ENCODE results near the gene NR0B2.
A peak's percentile ranks its signal among the peaks of the same experiment; 100 is the strongest.
"Not testable (repeated sequence)": the region's sequence is repeated elsewhere in the genome, so short reads cannot be mapped to it uniquely, and the experiment has no call there.

The NR0B2 gene

GRCh38 chr1:26888231-26888630 is 25.5 kb downstream of the NR0B2 start:
- no peak for TF ChIP-seq CTCF (IDR thresholded peaks at IDR 0.05; ENCODE audit: low read depth, low read length, poor library complexity, severe bottlenecking)
- TF ChIP-seq EZH2phosphoT487 (IDR thresholded peaks at IDR 0.05; ENCODE audit: borderline replicate concordance, low read length) = no peak
- peaks cover 75% of the 10 kb centered on the region for H3K36me3 ChIP-seq (ENCODE audit: control insufficient read depth, low read length)
- peak overlapping the region; percentile 86 for H3K4me2 ChIP-seq (ENCODE audit: low read length)

GRCh38 chr1:26887125-26887524 is 26.6 kb downstream of the NR0B2 start:
- peaks cover 26% of the 10 kb centered on the region for H3K79me2 ChIP-seq (ENCODE audit: control insufficient read depth, low read length)
- TF ChIP-seq CTCF (IDR thresholded peaks at IDR 0.05; ENCODE audit: low read depth, low read length, poor library complexity, severe bottlenecking) = peak; percentile 44
- TF ChIP-seq EZH2phosphoT487 (IDR thresholded peaks at IDR 0.05; ENCODE audit: borderline replicate concordance, low read length) = no peak
- H3K27me3 ChIP-seq (ENCODE audit: control insufficient read depth, low read length) = no peaks in the 10 kb centered on the region
- H3K9me2 ChIP-seq (replicated peaks; ENCODE audit: control insufficient read depth, low read length) = no peaks in the 10 kb centered on the region
- peaks cover 15% of the 10 kb centered on the region for H3F3A ChIP-seq (ENCODE audit: control insufficient read depth, insufficient read depth)
- no peak overlapping the region for H3K4me3 ChIP-seq (ENCODE audit: low read length)
- peaks cover 74% of the 10 kb centered on the region for H3K36me3 ChIP-seq (ENCODE audit: control insufficient read depth, low read length)
- H4K20me1 ChIP-seq (ENCODE audit: control insufficient read depth, insufficient read depth, low read depth, low read length) = 0 out of 2 replicates have a peak, but pooled peaks cover 9% of the 10 kb centered on the region
- H3K4me1 ChIP-seq (ENCODE audit: control insufficient read depth, low read length) = peaks cover 21% of the 10 kb centered on the region
- no peaks in the 10 kb centered on the region for H3K9me3 ChIP-seq (ENCODE audit: control insufficient read depth, insufficient read depth, low read length)
- H3K4me2 ChIP-seq (ENCODE audit: low read length) = no peak overlapping the region
- no peak overlapping the region for H3K27ac ChIP-seq (ENCODE audit: low read depth, low read length)

More at GRCh38 chr1:26888231-26888630, 25.5 kb downstream of the NR0B2 start:
- Histone ChIP-seq H3K4me1 (ENCODE audit: control insufficient read depth, low read length) (peaks cover 21% of the 10 kb centered on the region), H3K9me3 (ENCODE audit: control insufficient read depth, insufficient read depth, low read length) (no peaks in the 10 kb centered on the region), H4K20me1 (ENCODE audit: control insufficient read depth, insufficient read depth, low read depth, low read length) (0 out of 2 replicates have a peak, but pooled peaks cover 9% of the 10 kb centered on the region), H3K79me2 (ENCODE audit: control insufficient read depth, low read length) (peaks cover 26% of the 10 kb centered on the region), H3K4me3 (ENCODE audit: low read length) (peak overlapping the region; percentile 93; the same call in 1 of the 2 replicates), H3K9me2 (replicated peaks; ENCODE audit: control insufficient read depth, low read length) (no peaks in the 10 kb centered on the region), H3F3A (ENCODE audit: control insufficient read depth, insufficient read depth) (peaks cover 15% of the 10 kb centered on the region), H3K27ac (ENCODE audit: low read depth, low read length) (no peak overlapping the region), H3K27me3 (ENCODE audit: control insufficient read depth, low read length) (no peaks in the 10 kb centered on the region)

- H3K9me2 ChIP-seq (replicated peaks; ENCODE audit: control insufficient read depth, low read length) = no peaks in the 10 kb centered on the region
- H3K27me3 ChIP-seq (ENCODE audit: control insufficient read depth, low read length) = no peaks in the 10 kb centered on the region
- H3F3A ChIP-seq (ENCODE audit: control insufficient read depth, insufficient read depth) = peaks cover 7% of the 10 kb centered on the region; the same call in 1 of the 2 replicates
- H3K36me3 ChIP-seq (ENCODE audit: control insufficient read depth, low read length) = peaks cover 78% of the 10 kb centered on the region
- no peak overlapping the region for H3K27ac ChIP-seq (ENCODE audit: low read depth, low read length)
- H4K20me1 ChIP-seq (ENCODE audit: control insufficient read depth, insufficient read depth, low read depth, low read length) = no peaks in the 10 kb centered on the region
- H3K79me2 ChIP-seq (ENCODE audit: control insufficient read depth, low read length) = peaks cover 5% of the 10 kb centered on the region
- H3K4me3 ChIP-seq (ENCODE audit: low read length) = no peak overlapping the region
- no peaks in the 10 kb centered on the region for H3K9me3 ChIP-seq (ENCODE audit: control insufficient read depth, insufficient read depth, low read length)
- no peak overlapping the region for H3K4me2 ChIP-seq (ENCODE audit: low read length)
- peaks cover under 1% of the 10 kb centered on the region for H3K4me1 ChIP-seq (ENCODE audit: control insufficient read depth, low read length)
- TF ChIP-seq EZH2phosphoT487 (IDR thresholded peaks at IDR 0.05; ENCODE audit: borderline replicate concordance, low read length) (no peak), CTCF (IDR thresholded peaks at IDR 0.05; ENCODE audit: low read depth, low read length, poor library complexity, severe bottlenecking) (no peak)
Measured at GRCh38 chr1:26882696-26883463, 30.9 kb downstream of the NR0B2 start.

- H3K9me3 ChIP-seq (ENCODE audit: control insufficient read depth, insufficient read depth, low read length); H3K4me1 ChIP-seq (ENCODE audit: control insufficient read depth, low read length); H3K4me3 ChIP-seq (ENCODE audit: low read length); H3K4me2 ChIP-seq (ENCODE audit: low read length); H3K27ac ChIP-seq (ENCODE audit: low read depth, low read length); H3K79me2 ChIP-seq (ENCODE audit: control insufficient read depth, low read length); H3F3A ChIP-seq (ENCODE audit: control insufficient read depth, insufficient read depth); H3K9me2 ChIP-seq (replicated peaks; ENCODE audit: control insufficient read depth, low read length); H3K27me3 ChIP-seq (ENCODE audit: control insufficient read depth, low read length); H4K20me1 ChIP-seq (ENCODE audit: control insufficient read depth, insufficient read depth, low read depth, low read length): not testable (repeated sequence)
- peaks cover 84% of the 10 kb centered on the region for H3K36me3 ChIP-seq (ENCODE audit: control insufficient read depth, low read length)
Measured at GRCh38 chr1:26881611-26882010, 32.2 kb downstream of the NR0B2 start.

Measured in DOHH2 (cell line).